ENCODE results near the gene ZNF787. TPM values are rescaled to one million over a fixed set of nuclear protein-coding genes. Genes with fewer than 3 reads are reported as not detected.
"Not testable (repeated sequence)": the region's sequence is repeated elsewhere in the genome, so short reads cannot be mapped to it uniquely, and the experiment has no call there.

The ZNF787 gene
- total RNA-seq, 1 donor from 2014 or later: 29.5 TPM

GRCh38 chr19:56110515-56111448 lies 10.3 kb downstream of the ZNF787 start:
- intact Hi-C loops (cut with DNase I): no loop called here
- peak; percentile 83 for DNase-seq (ENCODE audit: low spot score)

- no peak for DNase-seq (ENCODE audit: low spot score)
- intact Hi-C loops (cut with DNase I): no loop called here
Observed at GRCh38 chr19:56109226-56109625, 11.9 kb downstream of the ZNF787 start.

- intact Hi-C loops (cut with DNase I): no loop called here
- DNase-seq (ENCODE audit: low spot score): no peak
Observed at GRCh38 chr19:56108447-56109195, 12.5 kb downstream of the ZNF787 start.

- DNase-seq (ENCODE audit: low spot score): no peak
Observed at GRCh38 chr19:56107626-56108351, 13.3 kb downstream of the ZNF787 start.

GRCh38 chr19:56106993-56107392 lies 14.1 kb downstream of the ZNF787 start:
- intact Hi-C loops (cut with DNase I): no loop called here
- DNase-seq (ENCODE audit: low spot score): no peak

More at GRCh38 chr19:56107626-56108351, 13.3 kb downstream of the ZNF787 start:
- intact Hi-C loops (cut with DNase I): no loop called here

- no peak for DNase-seq (ENCODE audit: low spot score)
- intact Hi-C loops (cut with DNase I): no loop called here
Observed at GRCh38 chr19:56106397-56106849, 14.7 kb downstream of the ZNF787 start.

GRCh38 chr19:56105831-56106396 lies 15.2 kb downstream of the ZNF787 start:
- DNase-seq (ENCODE audit: low spot score); intact Hi-C loops (cut with DNase I): not testable (repeated sequence)

GRCh38 chr19:56105090-56105701 lies 15.9 kb downstream of the ZNF787 start:
- intact Hi-C loops (cut with DNase I): no loop called here
- DNase-seq (ENCODE audit: low spot score): peak; percentile 87

GRCh38 chr19:56104423-56104822 lies 16.7 kb downstream of the ZNF787 start:
- intact Hi-C loops (cut with DNase I): no loop called here
- no peak for DNase-seq (ENCODE audit: low spot score)

GRCh38 chr19:56103027-56103614 lies 18.0 kb downstream of the ZNF787 start:
- no peak for DNase-seq (ENCODE audit: low spot score)
- intact Hi-C loops (cut with DNase I): no loop called here

GRCh38 chr19:56101746-56102535 lies 19.2 kb downstream of the ZNF787 start:
- no peak for DNase-seq (ENCODE audit: low spot score)
- intact Hi-C loops (cut with DNase I): no loop called here

GRCh38 chr19:56101095-56101494 lies 20.0 kb downstream of the ZNF787 start:
- no peak for DNase-seq (ENCODE audit: low spot score)
- intact Hi-C loops (cut with DNase I): no loop called here

- intact Hi-C loops (cut with DNase I): no loop called here
- DNase-seq (ENCODE audit: low spot score): no peak
Observed at GRCh38 chr19:56099638-56100539, 21.2 kb downstream of the ZNF787 start.

- intact Hi-C loops (cut with DNase I): no loop called here
- DNase-seq (ENCODE audit: low spot score): no peak
Observed at GRCh38 chr19:56098731-56099568, 22.1 kb downstream of the ZNF787 start.

GRCh38 chr19:56098237-56098636 lies 22.9 kb downstream of the ZNF787 start:
- DNase-seq (ENCODE audit: low spot score); intact Hi-C loops (cut with DNase I): not testable (repeated sequence)

GRCh38 chr19:56097776-56098175 lies 23.3 kb downstream of the ZNF787 start:
- DNase-seq (ENCODE audit: low spot score): no peak
- intact Hi-C loops (cut with DNase I): no loop called here
